ENCODE data around the gene ST3GAL6. TPM values are rescaled to one million over a fixed set of nuclear protein-coding genes. Genes with fewer than 3 reads are reported as not detected.

Gene ST3GAL6
- total RNA-seq, 3 donors from 2014 or later (not counting 1 experiment from before 2014, with no cell fraction given), result 0.38 to 3.7 (median 1.4) TPM

DNA sequence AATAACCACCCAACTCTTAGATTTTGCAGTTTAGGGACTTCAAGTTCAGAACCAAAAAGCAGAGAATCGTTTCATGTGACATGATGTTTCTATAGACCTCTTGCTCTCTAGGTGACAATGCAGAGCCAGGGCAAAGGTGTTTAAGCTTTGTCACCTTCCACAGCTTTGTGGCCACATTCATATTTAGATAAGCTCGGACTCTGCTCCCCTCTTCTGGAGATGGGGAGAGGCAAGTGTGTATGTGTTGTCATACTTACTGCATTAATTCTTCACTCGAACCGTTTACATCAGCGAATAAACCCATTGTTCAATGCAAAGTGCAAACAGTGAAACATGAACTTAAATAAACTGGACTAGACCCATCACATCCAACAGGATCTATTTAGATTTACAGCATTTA, 33.2 kb downstream of the ST3GAL6 start:
- Histone ChIP-seq H3K4me3 (ENCODE audit: low read length) (no peak overlapping the region), H3K9me3 (ENCODE audit: control insufficient read depth, insufficient read depth, low read length) (no peaks in the 10 kb centered on the region), H3K27me3 (ENCODE audit: control insufficient read depth, insufficient read depth, low read length) (no peaks in the 10 kb centered on the region), H3K4me1 (ENCODE audit: control insufficient read depth, insufficient read depth, low read length) (no peaks in the 10 kb centered on the region), H3K27ac (ENCODE audit: low read length) (no peak overlapping the region), H3K36me3 (ENCODE audit: control insufficient read depth, insufficient read depth, low read length) (no peaks in the 10 kb centered on the region)
- DNase-seq (no peak), ATAC-seq (no peak)
- no peak for TF ChIP-seq CTCF (IDR thresholded peaks at IDR 0.05)
- Mint-ChIP-seq H3K4me1 (no peaks in the 10 kb centered on the region), H3K27ac (no peak overlapping the region), H3K4me3 (no peak overlapping the region), H3K27me3 (ENCODE audit: low read depth in 2 of 2) (peaks cover 0 to 2% of the 10 kb centered on the region in 2 donors), H3K9me3 (no peaks in the 10 kb centered on the region), H3K36me3 (no peaks in the 10 kb centered on the region)
- intact Hi-C loops (cut with micrococcal nuclease), result no loop called here
- 89% methylated on average over 2 of the region's 5 CpGs for WGBS (ENCODE audit: insufficient coverage)

- Mint-ChIP-seq H3K9me3 (no peaks in the 10 kb centered on the region), H3K4me3 (no peak overlapping the region), H3K4me1 (no peaks in the 10 kb centered on the region), H3K27ac (no peak overlapping the region), H3K36me3 (no peaks in the 10 kb centered on the region), H3K27me3 (ENCODE audit: low read depth in 2 of 2) (no peaks in the 10 kb centered on the region)
- Histone ChIP-seq H3K9me3 (ENCODE audit: control insufficient read depth, insufficient read depth, low read length) (no peaks in the 10 kb centered on the region), H3K4me1 (ENCODE audit: control insufficient read depth, insufficient read depth, low read length) (no peaks in the 10 kb centered on the region), H3K27ac (ENCODE audit: low read length) (no peak overlapping the region), H3K36me3 (ENCODE audit: control insufficient read depth, insufficient read depth, low read length) (no peaks in the 10 kb centered on the region), H3K27me3 (ENCODE audit: control insufficient read depth, insufficient read depth, low read length) (no peaks in the 10 kb centered on the region), H3K4me3 (ENCODE audit: low read length) (no peak overlapping the region)
- no peak for TF ChIP-seq CTCF (IDR thresholded peaks at IDR 0.05)
- intact Hi-C loops (cut with micrococcal nuclease), result no loop called here
- DNase-seq, result no peak
- 55% methylated on average over 1 of the region's 4 CpGs for WGBS (ENCODE audit: insufficient coverage)
- no peak for ATAC-seq
These were observed 34.8 kb downstream of the ST3GAL6 start for GRCh38 chr3:98797905-98798304.

DNA sequence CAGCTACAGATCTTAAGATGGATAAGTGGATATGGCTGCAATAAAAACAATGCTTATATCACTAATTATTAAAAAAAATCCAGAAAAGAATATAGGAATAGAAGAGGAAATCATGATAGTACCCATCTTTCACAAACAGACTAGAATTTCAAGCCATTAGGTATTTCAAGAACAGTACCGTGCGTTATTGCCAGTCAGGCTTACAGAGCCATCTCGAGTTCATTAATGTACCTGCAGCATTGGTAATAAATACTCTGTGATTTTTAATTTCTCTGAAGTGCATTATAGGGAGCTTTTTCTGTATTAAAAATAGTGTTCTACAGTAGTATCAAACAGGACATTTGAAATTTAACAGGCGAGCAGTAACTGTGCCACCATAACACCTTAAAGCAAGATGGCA, 35.7 kb downstream of the ST3GAL6 start:
- TF ChIP-seq CTCF (IDR thresholded peaks at IDR 0.05), result no peak
- Mint-ChIP-seq H3K4me1 (no peaks in the 10 kb centered on the region), H3K36me3 (no peaks in the 10 kb centered on the region), H3K4me3 (no peak overlapping the region), H3K27ac (no peak overlapping the region), H3K9me3 (no peaks in the 10 kb centered on the region), H3K27me3 (ENCODE audit: low read depth in 2 of 2) (no peaks in the 10 kb centered on the region)
- H3K27ac ChIP-seq (ENCODE audit: low read length), result no peak overlapping the region
- H3K4me1 ChIP-seq (ENCODE audit: control insufficient read depth, insufficient read depth, low read length), result no peaks in the 10 kb centered on the region
- H3K27me3 ChIP-seq (ENCODE audit: control insufficient read depth, insufficient read depth, low read length), result no peaks in the 10 kb centered on the region
- no peak for ATAC-seq
- WGBS (ENCODE audit: insufficient coverage), result 85% methylated on average over 4 of the region's 4 CpGs
- no peak overlapping the region for H3K4me3 ChIP-seq (ENCODE audit: low read length)
- no peaks in the 10 kb centered on the region for H3K36me3 ChIP-seq (ENCODE audit: control insufficient read depth, insufficient read depth, low read length)
- intact Hi-C loops (cut with micrococcal nuclease), result no loop called here
- H3K9me3 ChIP-seq (ENCODE audit: control insufficient read depth, insufficient read depth, low read length), result no peaks in the 10 kb centered on the region
- DNase-seq, result no peak

GRCh38 chr3:98799479-98799878, 36.3 kb downstream of the ST3GAL6 start:
- intact Hi-C loops (cut with micrococcal nuclease), result no loop called here
- no peaks in the 10 kb centered on the region for H3K36me3 ChIP-seq (ENCODE audit: control insufficient read depth, insufficient read depth, low read length)
- no peak overlapping the region for H3K27ac ChIP-seq (ENCODE audit: low read length)
- no peaks in the 10 kb centered on the region for H3K4me1 ChIP-seq (ENCODE audit: control insufficient read depth, insufficient read depth, low read length)
- WGBS (ENCODE audit: insufficient coverage), result 83% methylated on average over 3 of the region's 3 CpGs
- Mint-ChIP-seq H3K36me3 (no peaks in the 10 kb centered on the region), H3K4me1 (no peaks in the 10 kb centered on the region), H3K4me3 (no peak overlapping the region), H3K9me3 (no peaks in the 10 kb centered on the region), H3K27me3 (ENCODE audit: low read depth in 2 of 2) (no peaks in the 10 kb centered on the region), H3K27ac (no peak overlapping the region)
- no peak for TF ChIP-seq CTCF (IDR thresholded peaks at IDR 0.05)
- ATAC-seq, result no peak
- no peak for DNase-seq
- H3K9me3 ChIP-seq (ENCODE audit: control insufficient read depth, insufficient read depth, low read length), result no peaks in the 10 kb centered on the region
- H3K4me3 ChIP-seq (ENCODE audit: low read length), result no peak overlapping the region
- no peaks in the 10 kb centered on the region for H3K27me3 ChIP-seq (ENCODE audit: control insufficient read depth, insufficient read depth, low read length)
